ENCODE measurements around the gene CTCF. TPM values are rescaled to one million over a fixed set of nuclear protein-coding genes. Genes with fewer than 3 reads are reported as not detected.

Gene CTCF
- total RNA-seq, 1 donor from 2014 or later: 45.0 TPM

- Histone ChIP-seq H3K27me3 (ENCODE audit: control insufficient read depth, insufficient read depth, low read length) (no peaks in the 10 kb centered on the region), H3K4me3 (ENCODE audit: low read depth, low read length) (no peak overlapping the region), H3K36me3 (ENCODE audit: control insufficient read depth, insufficient read depth, low read length) (peaks cover 2% of the 10 kb centered on the region)
- DNase-seq (ENCODE audit: low read depth): no peak
- TF ChIP-seq CTCF (IDR thresholded peaks at IDR 0.05; ENCODE audit: insufficient read depth, low read length, poor library complexity, severe bottlenecking): no peak
Observed at GRCh38 chr16:67676939-67677338, 114.6 kb downstream of the CTCF start.

- DNase-seq (ENCODE audit: low read depth): no peak
- TF ChIP-seq CTCF (IDR thresholded peaks at IDR 0.05; ENCODE audit: insufficient read depth, low read length, poor library complexity, severe bottlenecking): no peak
- Histone ChIP-seq H3K27me3 (ENCODE audit: control insufficient read depth, insufficient read depth, low read length) (no peaks in the 10 kb centered on the region), H3K36me3 (ENCODE audit: control insufficient read depth, insufficient read depth, low read length) (peaks cover 2% of the 10 kb centered on the region), H3K4me3 (ENCODE audit: low read depth, low read length) (no peak overlapping the region)
Observed at GRCh38 chr16:67677712-67678111, 115.4 kb downstream of the CTCF start.

DNA sequence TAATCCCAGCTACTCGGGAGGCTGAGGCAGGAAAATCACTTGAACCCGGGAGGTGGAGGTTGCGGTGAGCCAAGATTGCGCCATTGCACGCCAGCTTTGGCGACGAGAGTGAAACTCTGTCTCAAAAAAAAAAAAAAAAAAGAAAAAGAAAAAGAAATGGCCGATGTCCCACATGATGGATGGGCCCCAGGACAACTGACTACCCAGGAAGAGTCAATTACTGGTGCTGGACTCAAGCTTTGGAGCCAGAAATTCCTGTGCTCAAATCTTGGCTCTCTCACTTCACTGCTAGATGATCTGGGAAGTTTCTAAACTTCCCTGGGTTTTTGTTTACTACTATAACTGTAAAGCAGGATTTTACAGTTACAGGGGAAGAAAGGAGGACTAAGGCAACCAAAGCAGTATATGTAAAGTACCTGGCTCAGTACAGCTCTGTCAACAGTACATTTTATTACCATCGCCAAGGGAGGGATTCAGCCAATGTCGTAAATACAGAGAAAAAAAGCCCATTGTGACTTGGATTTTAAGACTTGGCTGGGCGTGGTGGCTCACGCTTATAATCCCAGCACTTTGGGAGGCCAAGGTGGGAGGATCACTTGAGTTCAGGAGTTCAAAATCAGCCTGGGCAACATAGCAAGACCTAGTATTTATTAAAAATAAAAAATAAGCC is 116.2 kb downstream of the CTCF start:
- peaks cover 2% of the 10 kb centered on the region for H3K36me3 ChIP-seq (ENCODE audit: control insufficient read depth, insufficient read depth, low read length)
- no peak for TF ChIP-seq CTCF (IDR thresholded peaks at IDR 0.05; ENCODE audit: insufficient read depth, low read length, poor library complexity, severe bottlenecking)
- no peaks in the 10 kb centered on the region for H3K27me3 ChIP-seq (ENCODE audit: control insufficient read depth, insufficient read depth, low read length)
- H3K4me3 ChIP-seq (ENCODE audit: low read depth, low read length): no peak overlapping the region
- no peak for DNase-seq (ENCODE audit: low read depth)

DNA sequence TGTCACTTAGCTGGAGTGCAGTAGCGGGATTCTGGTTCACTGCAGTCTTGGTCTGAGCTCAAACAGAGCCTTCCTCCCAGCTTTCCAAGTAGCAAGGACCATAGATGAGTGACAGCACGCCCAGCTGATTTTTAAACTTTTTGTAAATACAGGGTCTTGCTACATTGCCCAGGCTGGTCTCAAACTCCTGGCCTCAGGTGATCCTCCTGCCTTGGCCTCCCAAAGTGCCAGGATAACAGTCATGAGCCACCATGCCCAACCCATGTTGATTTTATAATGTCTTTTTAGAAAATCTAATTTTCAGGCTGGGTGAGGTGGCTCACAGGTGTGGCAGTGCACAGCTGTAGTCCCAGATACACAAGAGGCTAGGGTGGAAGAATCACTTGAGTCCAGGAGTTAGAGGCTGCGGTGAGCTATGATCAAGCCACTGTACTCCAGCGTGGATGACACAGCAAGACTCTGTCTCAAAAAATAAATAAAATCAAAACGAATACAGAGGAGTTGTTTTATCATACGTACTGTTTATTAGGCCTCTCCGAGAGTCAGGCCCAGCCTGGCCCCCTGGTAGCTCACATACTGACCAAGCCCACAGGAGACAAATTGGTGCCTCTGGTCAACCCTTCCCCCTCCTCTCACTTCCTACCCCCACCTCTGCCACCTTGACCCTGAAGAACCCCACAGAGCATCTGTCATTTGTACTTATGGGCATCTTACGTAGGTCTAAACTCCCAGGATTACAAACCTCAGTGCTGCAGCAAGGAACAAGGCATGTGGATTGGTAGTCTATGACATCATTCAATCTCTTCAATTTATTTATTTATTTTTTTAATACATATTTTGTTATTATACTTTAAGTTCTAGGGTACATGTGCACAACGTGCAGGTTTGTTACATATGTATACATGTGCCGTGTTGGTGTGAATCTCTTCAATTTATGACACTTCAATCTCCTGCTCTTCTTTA is 117.9 kb downstream of the CTCF start:
- H3K36me3 ChIP-seq (ENCODE audit: control insufficient read depth, insufficient read depth, low read length): peaks cover under 1% of the 10 kb centered on the region
- DNase-seq (ENCODE audit: low read depth): no peak
- H3K27me3 ChIP-seq (ENCODE audit: control insufficient read depth, insufficient read depth, low read length): no peaks in the 10 kb centered on the region
- no peak overlapping the region for H3K4me3 ChIP-seq (ENCODE audit: low read depth, low read length)
- no peak for TF ChIP-seq CTCF (IDR thresholded peaks at IDR 0.05; ENCODE audit: insufficient read depth, low read length, poor library complexity, severe bottlenecking)

- Histone ChIP-seq H3K36me3 (ENCODE audit: control insufficient read depth, insufficient read depth, low read length) (peaks cover 4% of the 10 kb centered on the region), H3K4me3 (ENCODE audit: low read depth, low read length) (no peak overlapping the region), H3K27me3 (ENCODE audit: control insufficient read depth, insufficient read depth, low read length) (no peaks in the 10 kb centered on the region)
- no peak for DNase-seq (ENCODE audit: low read depth)
- no peak for TF ChIP-seq CTCF (IDR thresholded peaks at IDR 0.05; ENCODE audit: insufficient read depth, low read length, poor library complexity, severe bottlenecking)
Observed at GRCh38 chr16:67683767-67684166, 121.4 kb downstream of the CTCF start.

Measured in kidney epithelial cell (primary cell).